Stimulated activated CD8-positive, alpha-beta memory T cell treated with anti-CD3 and anti-CD28 coated beads, Interleukin-4, amount 100 ng/mL, for 1 hour (primary cell): ENCODE results near the gene FCHSD1.
A peak's percentile ranks its signal among the peaks of the same experiment; 100 is the strongest.
"Not testable (repeated sequence)": the region's sequence is repeated elsewhere in the genome, so short reads cannot be mapped to it uniquely, and the experiment has no call there.

ENCODE experiments used
- DNase-seq, 2 donors: peaks; one replicate each; pipeline ENCODE4 v3.0.0-alpha.2; 2020; ENCODE audit warnings: low read depth in 2 of 2, low spot score in 1 of 2

The FCHSD1 gene

DNA sequence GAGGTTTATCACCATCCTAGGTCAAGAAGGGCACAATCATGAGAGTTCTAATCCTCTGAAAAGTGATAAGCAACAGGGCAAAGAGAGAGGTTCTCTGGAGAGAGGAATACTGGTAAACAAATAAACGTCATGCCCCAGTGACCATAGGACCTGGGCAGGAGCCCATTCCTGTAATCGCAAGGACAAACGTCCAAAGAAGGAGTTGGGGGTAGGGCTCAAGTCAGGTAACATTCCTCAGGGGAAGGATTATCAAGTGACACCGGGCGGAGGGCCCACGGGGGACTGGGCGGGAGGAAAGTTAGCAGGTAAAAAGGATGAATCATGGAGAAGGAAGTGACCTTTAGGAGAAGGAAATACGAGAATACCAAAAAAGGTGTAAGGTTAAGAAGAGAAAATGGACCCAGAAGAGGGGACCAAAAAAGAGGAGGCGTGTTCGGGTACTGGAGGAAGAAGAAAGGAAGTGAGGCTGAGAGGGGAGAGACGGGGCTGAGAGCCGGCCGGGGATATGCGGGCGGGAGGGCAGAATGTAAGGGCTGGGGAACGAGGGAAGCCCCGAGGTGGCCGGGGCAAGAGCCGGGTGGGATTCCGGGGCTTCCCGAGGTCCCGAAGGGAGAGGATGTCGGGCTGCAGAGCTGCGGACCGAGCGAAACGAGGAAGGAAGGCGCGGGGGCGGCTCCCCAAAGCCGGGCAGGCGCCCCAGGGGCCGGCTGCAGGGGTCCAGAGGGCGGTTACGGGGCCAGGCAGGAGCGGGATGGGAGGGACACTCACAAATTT, 33.0 kb downstream of the FCHSD1 start:
- peak; percentile 11 to 16 for DNase-seq

DNA sequence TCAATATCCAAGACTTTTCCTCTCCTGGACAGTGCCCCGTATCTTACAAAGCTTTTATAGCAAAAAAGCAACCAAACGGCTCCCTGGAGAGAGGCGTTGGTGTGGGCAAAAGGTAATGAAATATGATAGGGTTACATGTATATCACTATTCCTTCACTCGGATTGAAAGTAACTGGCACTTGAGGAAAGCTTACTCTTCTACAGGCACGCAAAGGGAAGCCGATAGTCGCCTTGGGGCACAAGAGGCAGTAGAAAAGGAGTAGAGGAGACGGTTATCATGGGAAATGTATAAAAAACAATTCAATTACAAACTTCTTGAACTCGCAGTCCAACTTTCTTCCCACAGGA, 33.6 kb downstream of the FCHSD1 start:
- no peak for DNase-seq

DNA sequence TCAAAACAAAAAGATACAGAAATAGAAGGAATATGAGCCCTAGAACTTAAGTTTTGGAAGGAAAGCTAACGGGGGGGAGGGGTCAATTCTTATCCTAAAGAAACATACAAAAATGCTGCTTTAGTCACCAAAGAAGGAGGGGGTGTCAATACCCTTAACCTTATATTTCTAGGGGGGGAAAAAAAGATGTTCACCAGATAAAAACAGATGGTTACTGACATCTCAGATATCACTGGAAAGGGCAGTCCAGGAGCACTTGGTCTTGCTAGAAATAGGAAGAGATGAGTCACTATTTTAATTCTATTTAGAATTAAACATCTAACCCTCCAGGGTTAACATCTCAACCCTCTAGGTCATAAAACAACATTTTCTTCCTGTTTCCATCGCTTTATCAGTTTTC, 34.1 kb downstream of the FCHSD1 start:
- no peak for DNase-seq

DNA sequence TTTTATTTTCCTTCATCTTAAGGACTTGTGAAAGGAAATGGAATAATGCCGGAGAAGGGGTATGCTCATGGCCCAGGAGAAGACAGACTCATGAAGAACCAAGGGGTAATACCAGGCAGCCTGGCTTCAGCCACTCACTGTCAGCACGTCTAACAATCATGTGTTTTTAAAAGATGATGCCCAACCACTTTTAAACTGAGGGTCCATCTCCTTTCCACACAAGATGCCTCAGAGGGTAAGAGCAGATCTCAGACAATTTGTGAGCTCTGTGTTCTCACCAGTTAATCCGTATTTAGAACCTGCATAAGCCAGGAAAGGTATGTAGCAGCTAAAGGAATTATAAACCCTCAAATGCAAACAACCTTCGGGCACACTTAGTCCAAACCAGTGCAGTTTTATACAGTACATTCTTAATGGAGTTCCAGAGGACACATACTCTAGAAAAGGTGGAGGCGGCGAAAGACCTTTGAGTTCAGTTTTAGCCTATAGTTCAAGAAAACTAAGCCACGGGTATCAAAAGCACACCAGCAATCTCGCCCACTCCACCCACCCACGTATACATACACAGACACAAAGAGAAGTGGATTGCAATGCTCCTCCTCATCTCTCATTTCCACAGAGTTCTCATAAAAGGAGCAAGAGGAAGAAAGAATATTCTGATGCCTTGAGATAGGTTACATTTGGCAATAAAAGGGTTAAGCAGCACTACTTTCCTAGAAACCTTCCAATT, 35.1 kb downstream of the FCHSD1 start:
- DNase-seq: no peak

DNA sequence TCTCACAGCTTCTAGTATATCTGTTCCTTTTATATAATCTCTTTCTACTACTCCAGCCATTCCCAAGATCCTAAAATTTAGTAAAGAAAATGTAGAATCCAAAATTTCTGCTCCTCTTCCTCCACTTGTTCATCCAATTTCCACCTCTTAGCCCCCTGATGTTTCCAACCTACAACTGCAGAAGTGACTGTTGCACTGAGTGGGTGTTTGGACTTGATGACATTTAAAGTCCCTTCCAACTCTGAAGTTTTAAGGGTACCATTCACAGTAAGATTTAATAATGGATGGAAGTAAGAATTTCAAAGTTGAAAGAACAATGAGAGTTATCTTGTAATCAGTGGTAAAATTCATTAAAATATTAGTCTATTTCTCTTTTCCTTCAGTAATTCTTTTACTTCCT, 37.9 kb downstream of the FCHSD1 start:
- DNase-seq: no peak

DNA sequence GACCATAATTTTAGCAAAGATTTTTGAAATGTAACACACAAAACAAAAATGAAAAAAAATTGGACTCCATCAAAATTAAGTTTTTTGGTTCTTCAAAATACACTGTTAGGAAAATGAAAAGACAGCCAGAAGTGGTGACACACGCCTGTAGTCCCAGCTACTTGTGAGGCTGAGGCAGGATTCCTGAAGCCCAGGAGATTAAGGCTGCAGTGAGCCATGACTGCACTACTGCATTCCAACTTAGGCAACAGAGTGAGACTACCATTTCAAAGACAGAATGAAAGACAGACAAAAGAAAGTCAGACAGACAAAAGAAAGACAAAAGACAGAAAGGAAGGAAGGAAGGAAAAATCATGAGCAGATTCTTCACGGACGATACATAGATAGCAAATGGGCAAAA, 39.9 kb downstream of the FCHSD1 start:
- DNase-seq: no peak

DNA sequence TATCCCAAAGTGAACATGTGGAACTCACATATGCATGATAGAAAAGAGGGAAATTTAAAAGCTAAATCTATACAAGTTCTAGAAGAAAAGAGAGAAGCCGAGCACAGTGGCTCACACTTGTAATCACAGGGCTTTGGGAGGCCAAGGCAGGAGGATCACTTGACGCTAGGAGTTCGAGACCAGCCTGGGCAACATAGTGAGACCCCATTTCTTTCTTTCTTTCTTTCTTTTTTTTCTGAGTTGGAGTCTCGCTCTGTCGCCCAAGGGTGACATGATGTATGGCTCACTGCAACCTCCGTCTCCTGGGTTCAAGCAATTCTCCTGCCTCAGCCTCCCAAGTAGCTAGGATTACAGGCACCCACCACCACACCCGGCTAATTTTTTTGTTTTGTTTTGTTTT, 41.3 kb downstream of the FCHSD1 start:
- not testable (repeated sequence) for DNase-seq

DNA sequence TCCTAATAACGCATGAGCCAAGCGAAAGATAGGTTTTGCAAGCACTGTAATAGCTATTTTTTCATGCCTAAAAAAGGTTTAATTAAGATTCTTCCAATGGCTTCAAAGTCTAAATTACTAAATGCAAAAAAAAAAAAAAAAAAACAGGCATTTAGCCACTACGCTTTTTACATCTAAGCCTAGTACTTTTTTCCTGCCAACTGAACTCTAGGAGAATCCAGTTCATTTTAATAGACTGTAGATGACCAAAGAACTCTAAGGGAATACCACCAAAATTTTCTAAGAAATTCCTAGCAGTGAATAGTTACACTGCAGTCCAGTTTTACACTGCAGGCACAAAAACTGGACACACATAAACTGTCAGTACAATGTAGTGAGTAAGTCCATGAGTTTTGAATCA, 42.2 kb downstream of the FCHSD1 start:
- DNase-seq: no peak

DNA sequence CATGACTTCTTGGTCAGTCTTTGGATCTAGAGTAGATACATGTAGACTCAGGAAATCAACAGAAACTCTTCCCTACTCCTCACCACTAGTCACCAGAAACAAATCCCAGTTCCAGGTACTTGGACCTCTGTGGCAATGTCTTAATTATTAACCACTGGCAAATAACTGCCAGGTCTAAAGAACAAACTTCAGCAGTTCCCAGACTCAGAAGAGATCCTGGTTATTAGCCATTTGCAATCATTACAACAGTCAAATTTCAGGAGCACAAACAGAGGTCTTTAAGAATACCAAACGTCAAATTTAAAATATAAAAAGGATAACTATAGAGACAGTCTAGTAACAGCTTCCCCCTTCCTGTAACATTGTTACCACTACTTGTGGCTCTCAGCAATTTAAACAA, 42.7 kb downstream of the FCHSD1 start:
- DNase-seq: no peak

DNA sequence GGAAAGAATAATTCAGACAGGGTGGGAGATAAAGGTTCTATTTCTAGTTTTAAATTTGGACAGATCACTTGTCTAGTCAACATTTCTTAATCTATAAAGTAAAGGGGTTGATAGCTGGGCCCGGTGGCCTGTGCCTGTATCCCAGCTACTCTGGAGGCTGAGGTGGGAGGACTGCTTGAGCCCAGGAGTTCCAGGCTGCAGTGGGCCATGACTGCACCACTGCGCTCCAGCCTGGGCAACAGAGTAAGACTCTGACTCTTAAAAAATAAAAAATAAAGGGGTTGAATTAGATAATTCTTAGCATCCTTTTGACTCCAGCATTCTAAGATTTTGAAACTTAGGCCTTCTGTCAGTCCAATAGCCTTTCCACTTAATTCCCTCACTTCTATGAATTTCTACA, 43.2 kb downstream of the FCHSD1 start:
- no peak for DNase-seq

DNA sequence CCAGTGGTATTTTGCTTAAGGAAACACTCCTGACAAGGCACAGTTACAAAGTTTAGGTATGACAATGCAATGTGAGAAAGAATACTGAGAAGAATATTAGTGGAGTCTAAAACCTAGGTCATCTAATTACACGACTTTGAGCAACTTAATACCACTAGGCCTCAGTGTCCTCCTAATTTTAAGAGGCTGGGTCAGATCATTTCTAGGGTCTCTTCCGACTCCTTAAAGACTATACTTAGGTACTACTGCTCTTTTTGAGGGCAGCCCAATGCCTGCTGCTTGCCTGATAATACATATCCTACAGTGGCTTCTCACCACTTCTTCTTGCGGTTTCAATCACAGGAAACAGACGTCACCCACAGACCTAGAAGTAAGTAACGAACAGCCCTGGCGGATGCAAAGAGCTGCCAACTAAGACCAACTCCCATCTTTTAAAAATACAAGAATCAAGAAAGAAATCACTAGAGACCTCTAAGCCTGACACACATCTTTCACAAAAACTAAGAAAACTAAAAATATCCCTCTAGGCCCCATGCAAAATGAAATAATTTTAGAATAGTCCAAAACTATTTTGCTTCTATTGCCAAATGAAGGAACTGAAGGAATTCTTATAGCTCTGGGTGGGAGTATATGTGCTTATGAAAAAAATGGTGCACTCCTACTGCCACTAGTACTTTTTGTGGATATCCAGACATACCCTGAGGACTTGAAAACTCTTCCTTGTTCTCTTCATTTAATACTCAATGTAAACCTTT, 45.5 kb downstream of the FCHSD1 start:
- DNase-seq: peak; percentile 47 to 53

DNA sequence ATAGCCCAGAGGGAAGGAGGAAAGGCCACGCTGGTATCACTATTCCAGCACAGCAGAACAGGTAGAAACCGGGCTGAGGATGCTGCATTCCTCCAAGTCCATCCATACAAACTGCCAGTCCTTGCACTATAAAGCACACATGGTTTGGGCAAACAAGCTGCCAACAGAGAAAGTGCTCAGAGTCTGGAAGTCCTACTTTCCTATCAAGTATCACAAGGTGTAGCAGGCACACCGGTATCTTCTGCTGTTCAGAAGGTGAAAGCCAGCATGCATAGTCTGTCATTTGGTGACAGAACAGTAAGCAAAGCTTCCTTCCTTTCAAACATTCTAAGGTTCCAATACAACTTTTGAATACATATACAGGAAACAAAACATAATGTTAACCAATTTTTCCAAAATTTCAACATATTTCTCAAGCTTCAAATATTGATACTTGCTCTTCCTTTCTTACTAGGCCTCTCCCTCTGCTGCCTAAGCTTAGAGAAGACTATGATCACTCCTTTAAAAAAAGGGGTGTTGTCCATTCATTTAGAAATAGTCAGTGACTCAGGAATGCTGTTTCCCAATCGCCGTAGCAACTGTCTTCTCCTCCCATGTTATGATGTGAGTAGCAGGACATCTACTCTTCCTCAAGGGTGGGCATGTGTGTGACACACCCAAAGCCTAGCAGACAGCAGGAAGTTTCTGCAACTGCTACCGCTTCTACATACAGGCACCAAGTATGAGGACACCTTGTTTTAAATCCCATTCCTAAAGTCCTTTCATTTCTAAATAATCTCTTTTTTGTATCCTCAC, 47.1 kb downstream of the FCHSD1 start:
- no peak for DNase-seq

DNA sequence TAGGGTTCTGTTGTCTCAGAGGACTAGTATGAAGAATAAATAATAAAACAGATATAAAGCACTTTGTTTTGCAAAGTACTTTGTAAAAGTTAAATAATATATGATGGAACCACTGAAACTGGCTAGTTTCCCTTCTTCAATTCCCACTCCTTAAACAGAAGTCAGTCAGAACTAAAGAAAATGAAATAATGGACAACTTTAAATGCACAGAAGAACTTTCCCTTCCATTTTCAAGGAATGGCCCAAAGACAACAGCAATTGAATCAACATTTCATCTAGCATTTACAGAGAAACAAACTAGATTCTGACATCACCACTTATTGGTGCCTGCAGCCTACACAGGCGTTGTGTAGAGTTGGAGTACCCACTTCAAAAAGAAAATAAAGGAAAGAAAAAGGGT, 48.6 kb downstream of the FCHSD1 start:
- no peak for DNase-seq

DNA sequence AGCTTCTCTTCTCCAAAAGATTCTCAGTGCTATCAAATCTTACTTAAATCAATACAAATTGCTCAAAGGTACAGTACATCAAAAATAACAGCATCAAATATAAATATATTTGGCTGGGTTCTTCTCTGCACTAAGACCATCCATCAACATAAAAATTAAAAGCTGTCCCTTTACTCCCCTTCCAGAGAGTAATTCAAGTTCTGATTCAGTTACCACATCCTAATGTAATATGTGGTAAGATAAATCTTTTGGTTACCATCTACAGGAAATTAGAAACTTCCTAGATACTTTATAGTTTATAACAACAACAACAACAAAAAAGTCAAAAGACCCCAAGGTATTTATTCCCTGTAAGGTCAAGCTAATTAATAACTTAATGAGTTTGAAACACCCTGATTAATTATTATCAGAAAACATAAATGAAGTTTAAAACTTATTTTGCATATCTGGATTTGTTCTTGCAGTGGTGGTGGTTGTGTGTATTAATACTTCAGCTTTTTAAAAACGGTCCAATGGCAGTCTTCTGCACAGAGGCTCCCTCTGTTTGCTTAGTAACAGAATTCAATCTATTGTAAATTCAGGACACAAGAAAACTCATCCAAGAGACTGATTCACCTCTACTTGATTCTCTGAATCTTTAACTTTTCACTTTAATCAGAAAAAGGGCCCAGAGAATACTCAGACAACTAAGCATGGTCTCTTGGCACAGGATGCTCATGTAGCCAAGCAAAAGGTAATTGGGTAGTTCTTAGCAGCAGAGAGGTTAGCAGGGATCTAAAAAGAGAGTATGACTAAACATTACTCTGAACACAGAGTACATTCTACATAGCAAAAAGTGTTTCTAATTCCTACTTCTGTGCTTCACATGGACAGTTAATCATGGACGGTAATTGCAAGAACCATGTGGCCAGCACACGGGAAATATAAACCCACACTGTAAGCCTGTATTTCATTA, 52.5 kb downstream of the FCHSD1 start:
- DNase-seq: no peak

DNA sequence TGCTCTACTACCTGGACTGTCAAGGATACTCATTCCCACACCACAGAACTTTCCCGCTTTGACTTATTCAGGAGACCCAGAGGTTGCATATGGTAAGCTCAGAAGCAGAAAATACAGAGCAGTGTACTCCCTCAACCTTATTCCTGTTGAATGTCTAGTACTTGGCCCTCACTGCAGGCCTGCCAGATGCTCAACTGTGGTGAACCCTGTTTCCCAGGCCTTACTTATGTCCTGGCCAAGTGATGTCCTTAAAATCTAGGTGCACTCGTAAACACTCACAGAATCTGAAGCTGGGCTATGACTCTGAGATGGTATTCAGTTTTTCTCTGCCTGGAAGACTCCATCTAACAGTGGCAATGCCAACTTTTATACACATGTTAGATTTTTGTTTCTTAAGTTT, 53.4 kb downstream of the FCHSD1 start:
- no peak for DNase-seq

DNA sequence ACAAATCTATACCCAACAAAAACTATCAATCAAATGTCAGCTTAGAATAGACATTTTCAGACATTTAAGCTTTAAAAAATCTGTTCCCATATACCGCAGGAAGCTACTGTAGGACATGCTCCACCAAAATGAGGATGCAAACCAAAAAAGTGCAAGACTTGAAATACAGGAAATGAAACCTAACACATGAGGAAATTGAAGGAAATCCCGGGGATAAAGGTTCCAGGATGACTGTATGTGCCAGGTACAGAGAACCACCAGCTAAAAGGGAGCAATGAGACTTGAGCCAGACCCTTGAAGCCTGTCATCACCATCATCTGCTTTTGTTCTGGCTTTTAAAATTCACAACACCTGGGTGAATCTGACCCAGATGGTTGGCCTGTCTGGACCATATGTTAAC, 53.8 kb downstream of the FCHSD1 start:
- DNase-seq: no peak

DNA sequence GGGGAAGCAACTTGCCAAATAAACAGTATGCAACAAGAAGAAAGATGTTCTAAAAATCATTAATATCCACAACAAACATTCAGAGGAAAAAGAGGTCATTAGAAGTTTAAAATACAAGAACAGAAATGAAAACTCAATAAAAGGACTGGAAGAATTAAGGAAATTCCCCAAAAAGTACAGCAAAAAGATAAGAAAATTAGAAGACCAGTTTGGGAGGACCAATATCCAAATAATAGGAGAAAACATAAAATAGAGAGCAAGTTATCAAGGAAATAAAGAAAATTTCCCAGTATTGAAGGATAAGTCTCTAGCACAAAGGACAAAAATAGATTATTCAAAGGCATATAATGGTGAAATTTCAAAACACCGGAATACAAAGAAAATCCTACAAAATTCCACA, 54.4 kb downstream of the FCHSD1 start:
- no peak for DNase-seq

DNA sequence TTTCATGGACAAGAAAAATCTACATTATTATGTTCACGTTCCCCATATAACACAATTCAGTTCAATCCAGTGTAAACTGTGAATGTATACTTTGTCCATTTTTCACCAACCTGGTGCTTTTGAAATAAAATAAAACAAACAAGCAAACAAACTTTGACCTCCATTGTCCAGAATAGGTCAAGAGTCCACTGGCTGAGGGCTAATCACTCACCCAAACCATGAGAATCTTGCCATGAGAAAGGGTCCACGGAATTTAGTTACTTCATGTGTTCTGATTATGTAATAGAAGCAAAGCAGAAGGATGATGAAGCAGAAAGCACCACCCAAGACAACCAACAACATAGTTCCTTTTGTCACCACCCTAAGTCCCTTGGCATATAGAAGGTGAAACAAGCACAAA, 61.1 kb downstream of the FCHSD1 start:
- DNase-seq: no peak
